ENCODE data around the gene PPDPF.

DNA sequence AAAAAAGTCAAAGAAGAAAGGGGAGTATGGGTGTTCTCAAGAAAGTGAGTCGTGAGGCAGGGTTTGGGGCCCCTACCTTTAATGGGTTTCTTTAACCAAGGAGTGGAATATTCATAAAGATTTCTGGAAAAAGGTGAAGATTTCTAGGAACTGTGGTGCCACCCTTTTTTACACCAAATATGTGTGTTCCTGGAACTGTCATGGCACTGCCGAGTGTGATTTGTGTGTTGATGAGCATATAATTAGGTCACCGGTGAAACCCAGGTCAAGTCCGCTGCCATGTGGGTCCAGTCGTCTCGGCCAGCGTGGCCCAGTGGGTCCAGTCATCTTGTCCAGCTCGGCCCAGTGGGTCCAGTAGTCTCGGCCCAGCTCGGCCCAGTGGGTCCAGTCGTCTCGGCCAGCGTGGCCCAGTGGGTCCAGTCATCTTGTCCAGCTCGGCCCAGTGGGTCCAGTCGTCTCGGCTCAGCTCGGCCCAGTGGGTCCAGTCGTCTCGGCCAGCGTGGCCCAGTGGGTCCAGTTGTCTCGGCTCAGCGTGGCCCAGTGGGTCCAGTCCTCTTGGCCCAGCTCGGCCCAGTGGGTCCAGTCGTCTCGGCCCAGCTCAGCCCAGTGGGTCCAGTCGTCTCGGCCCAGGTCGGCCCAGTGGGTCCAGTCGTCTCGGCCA lies 13.4 kb upstream of the PPDPF start:
- TF ChIP-seq POLR2A (IDR thresholded peaks at IDR 0.05), result no peak
- TF ChIP-seq, protein P1, sequence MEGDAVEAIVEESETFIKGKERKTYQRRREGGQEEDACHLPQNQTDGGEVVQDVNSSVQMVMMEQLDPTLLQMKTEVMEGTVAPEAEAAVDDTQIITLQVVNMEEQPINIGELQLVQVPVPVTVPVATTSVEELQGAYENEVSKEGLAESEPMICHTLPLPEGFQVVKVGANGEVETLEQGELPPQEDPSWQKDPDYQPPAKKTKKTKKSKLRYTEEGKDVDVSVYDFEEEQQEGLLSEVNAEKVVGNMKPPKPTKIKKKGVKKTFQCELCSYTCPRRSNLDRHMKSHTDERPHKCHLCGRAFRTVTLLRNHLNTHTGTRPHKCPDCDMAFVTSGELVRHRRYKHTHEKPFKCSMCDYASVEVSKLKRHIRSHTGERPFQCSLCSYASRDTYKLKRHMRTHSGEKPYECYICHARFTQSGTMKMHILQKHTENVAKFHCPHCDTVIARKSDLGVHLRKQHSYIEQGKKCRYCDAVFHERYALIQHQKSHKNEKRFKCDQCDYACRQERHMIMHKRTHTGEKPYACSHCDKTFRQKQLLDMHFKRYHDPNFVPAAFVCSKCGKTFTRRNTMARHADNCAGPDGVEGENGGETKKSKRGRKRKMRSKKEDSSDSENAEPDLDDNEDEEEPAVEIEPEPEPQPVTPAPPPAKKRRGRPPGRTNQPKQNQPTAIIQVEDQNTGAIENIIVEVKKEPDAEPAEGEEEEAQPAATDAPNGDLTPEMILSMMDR (IDR thresholded peaks at IDR 0.05), result no peak
- TF ChIP-seq EP300 (IDR thresholded peaks at IDR 0.05), result no peak
- TF ChIP-seq POLR2AphosphoS5 (IDR thresholded peaks at IDR 0.05), result no peak

Measured in suprapubic skin (tissue), 4 donors.